ENCODE data around the gene GARIN5B.

Gene GARIN5B

GRCh38 chr19:55309448-55309847, 53.6 kb downstream of the GARIN5B start:
- DNase-seq, result no peak
- in situ Hi-C loops (cut with MboI; ENCODE audit: low pct_unique_long_range_greater_than_20kb, low sequenced_read_pairs), result no loop called here

- no peak for DNase-seq
- in situ Hi-C loops (cut with MboI; ENCODE audit: low pct_unique_long_range_greater_than_20kb, low sequenced_read_pairs), result no loop called here
These were observed 54.8 kb downstream of the GARIN5B start for GRCh38 chr19:55308281-55308680.

GRCh38 chr19:55306712-55307111, 56.3 kb downstream of the GARIN5B start:
- no peak for DNase-seq
- in situ Hi-C loops (cut with MboI; ENCODE audit: low pct_unique_long_range_greater_than_20kb, low sequenced_read_pairs), result no loop called here

GRCh38 chr19:55305983-55306562, 57.0 kb downstream of the GARIN5B start:
- DNase-seq, result no peak
- in situ Hi-C loops (cut with MboI; ENCODE audit: low pct_unique_long_range_greater_than_20kb, low sequenced_read_pairs), result no loop called here

- in situ Hi-C loops (cut with MboI; ENCODE audit: low pct_unique_long_range_greater_than_20kb, low sequenced_read_pairs), result no loop called here
- peak; percentile 45 for DNase-seq
These were observed 57.6 kb downstream of the GARIN5B start for GRCh38 chr19:55305491-55305890.

GRCh38 chr19:55304980-55305379, 58.1 kb downstream of the GARIN5B start:
- in situ Hi-C loops (cut with MboI; ENCODE audit: low pct_unique_long_range_greater_than_20kb, low sequenced_read_pairs), result no loop called here
- no peak for DNase-seq
